HepG2 (cell line): Measurements from ENCODE around the gene CASP12. TPM values are rescaled to one million over a fixed set of nuclear protein-coding genes. Genes with fewer than 3 reads are reported as not detected.

ENCODE experiments used
- ATAC-seq: fragments of 200-7000 bp; cut with Tn5 transposase; 3 replicates; pipeline ENCODE4 v1.9.1; 2020; ENCODE audit warnings: mild to moderate bottlenecking, moderate library complexity
- BruUV-seq: library from RNA; stranded (reverse); fragments of 400-500 nt; replicated peaks from 2 replicates; lab custom pipeline; 2021; lab: Mats Ljungman, UMichigan
- CTCF ChIA-PET: fragments of 300-600 bp; formaldehyde crosslinking; extraction: SDS; loops from one replicate; lab custom pipeline; 2021; ENCODE audit warnings: low total read pairs, inconsistent platforms, low intra/inter-chr PET ratio; lab: Yijun Ruan, JAX
- POLR2A ChIA-PET: fragments of 350-600 bp; sonication (Branson Sonifier 250); formaldehyde crosslinking; loops from one replicate; lab custom pipeline; 2020; ENCODE audit warnings: antibody characterized with exemption, inconsistent platforms; lab: Yijun Ruan, JAX
- DNase-seq: peaks from one replicate; pipeline ENCODE4 v3.0.0-alpha.2; 2015; ENCODE audit warnings: low spot score
- FAIRE-seq: peaks from 3 replicates; lab custom pipeline; 2011; peaks lifted over from hg19 to GRCh38; lab: Jason Lieb, UNC
- H2AFZ ChIP-seq: one replicate; pipeline ENCODE4 v1.6.1; 2011; ENCODE audit warnings: low read length, inconsistent platforms
- H3K27ac ChIP-seq: fragments of 300-600 bp; 3 replicates; pipeline ENCODE4 v1.8.0; 2011; ENCODE audit warnings: mixed run types, mild to moderate bottlenecking, mixed read lengths, low read length, inconsistent platforms; ENCODE audit not compliant: insufficient read depth; ENCODE audit errors: extremely low read length
- H3K27me3 ChIP-seq, 2 experiments: fragments of 200-600 bp in 1 of 2; 2 replicates in 1 of 2; 3 replicates in 1 of 2; pipeline versions ENCODE4 v1.6.0 to v1.8.0; 2011; ENCODE audit warnings: low read length in 2 of 2, mild to moderate bottlenecking in 2 of 2, moderate library complexity in 2 of 2, inconsistent platforms in 1 of 2; ENCODE audit not compliant: insufficient read depth in 2 of 2, control insufficient read depth in 1 of 2
- H3K36me3 ChIP-seq, 2 experiments: fragments of 200-600 bp in 1 of 2; replicated peaks in 1 of 2; 2 replicates in 1 of 2; 3 replicates in 1 of 2; pipeline versions ENCODE4 v1.5.1 to v1.8.0; 2011; ENCODE audit warnings: low read length in 2 of 2, inconsistent platforms in 1 of 2; ENCODE audit not compliant: insufficient read depth in 2 of 2, control insufficient read depth in 1 of 2
- H3K4me1 ChIP-seq: 2 replicates; pipeline ENCODE4 v1.5.1; 2012; ENCODE audit warnings: low read length, inconsistent platforms; ENCODE audit not compliant: insufficient read depth
- H3K4me2 ChIP-seq: 2 replicates; pipeline ENCODE4 v1.6.0; 2011; ENCODE audit warnings: low read depth, low read length, inconsistent platforms
- H3K4me3 ChIP-seq, 3 experiments: fragments of 200-600 bp in 1 of 3; sonication (generic), shearing (Covaris generic) in 1 of 3; replicated peaks in 1 of 3; 2 replicates each; pipeline ENCODE4 v1.5.1; 2011 to 2016; ENCODE audit warnings: low read length in 3 of 3, inconsistent platforms in 2 of 3, low read depth in 2 of 3, mild to moderate bottlenecking in 2 of 3, control low read depth in 1 of 3, mixed read lengths in 1 of 3; ENCODE audit not compliant: insufficient read depth in 1 of 3
- H3K79me2 ChIP-seq: one replicate; pipeline ENCODE4 v1.6.1; 2011; ENCODE audit warnings: low read length, inconsistent platforms; ENCODE audit not compliant: insufficient read depth
- H3K9ac ChIP-seq: 2 replicates; pipeline ENCODE4 v1.6.0; 2011; ENCODE audit warnings: mild to moderate bottlenecking, low read depth, low read length, inconsistent platforms; ENCODE audit not compliant: insufficient read depth
- H3K9me3 ChIP-seq: 2 replicates; pipeline ENCODE4 v1.5.1; 2012; ENCODE audit warnings: mild to moderate bottlenecking, low read length
- H4K20me1 ChIP-seq: 2 replicates; pipeline ENCODE4 v1.6.0; 2011; ENCODE audit warnings: inconsistent platforms, mild to moderate bottlenecking, low read length, moderate library complexity; ENCODE audit not compliant: insufficient read depth
- BCL3 ChIP-seq: sonication (generic); formaldehyde crosslinking; IDR thresholded peaks from 2 replicates; pipeline ENCODE4 v1.5.1; 2020; ENCODE audit warnings: mild to moderate bottlenecking, missing genetic modification reagents, moderate library complexity
- BCLAF1 ChIP-seq: fragments of 450-650 bp; IDR thresholded peaks from 2 replicates; pipeline ENCODE4 v1.6.1; 2017; ENCODE audit warnings: mild to moderate bottlenecking
- CBX1 ChIP-seq: IDR thresholded peaks from one replicate; pipeline ENCODE4 v1.6.1; 2016; ENCODE audit warnings: antibody characterized with exemption, low read depth
- GPBP1L1 ChIP-seq: sonication (generic); formaldehyde crosslinking; IDR thresholded peaks from 2 replicates; pipeline ENCODE4 v1.5.0; 2020; ENCODE audit warnings: mild to moderate bottlenecking, missing genetic modification reagents
- HDAC6 ChIP-seq: fragments of 200-600 bp; sonication (generic); IDR thresholded peaks from 2 replicates; pipeline ENCODE4 v1.7.0; 2017; ENCODE audit warnings: mild to moderate bottlenecking, antibody characterized with exemption, low read length, low read depth
- MYC ChIP-seq: sonication (generic); formaldehyde crosslinking; IDR thresholded peaks from 2 replicates; pipeline ENCODE4 v1.9.0; 2021; ENCODE audit warnings: missing genetic modification reagents, borderline replicate concordance
- NR2F1 ChIP-seq, 2 experiments: fragments of 450-650 bp in 1 of 2; formaldehyde crosslinking in 1 of 2; IDR thresholded peaks; 2 replicates each; pipeline versions ENCODE4 v1.5.0 to v1.6.1; 2016 to 2020; ENCODE audit warnings: mild to moderate bottlenecking in 1 of 2, missing compliant biosample characterization in 1 of 2, missing genetic modification reagents in 1 of 2, moderate library complexity in 1 of 2
- SAFB2 ChIP-seq: sonication (generic); formaldehyde crosslinking; IDR thresholded peaks from 2 replicates; pipeline ENCODE4 v1.5.1; 2020; ENCODE audit warnings: missing genetic modification reagents, low read depth, mild to moderate bottlenecking, borderline replicate concordance
- U2AF1 ChIP-seq: fragments of 200-400 bp; formaldehyde crosslinking; optimal IDR thresholded peaks from 2 replicates; pipeline ENCODE3; 2017; ENCODE audit warnings: mild to moderate bottlenecking, low read depth, low read length
- ZBTB37 ChIP-seq: sonication (generic); formaldehyde crosslinking; IDR thresholded peaks from 2 replicates; pipeline ENCODE4 v1.4.0; 2020; ENCODE audit warnings: mild to moderate bottlenecking, missing genetic modification reagents
- ZNF430 ChIP-seq: sonication (generic); formaldehyde crosslinking; IDR thresholded peaks from 2 replicates; pipeline ENCODE4 v1.9.0; 2021; ENCODE audit warnings: mild to moderate bottlenecking, missing genetic modification reagents
- ZNF496 ChIP-seq: sonication (generic); formaldehyde crosslinking; IDR thresholded peaks from 2 replicates; pipeline ENCODE4 v1.8.1; 2023; ENCODE audit warnings: mild to moderate bottlenecking, moderate library complexity, missing genetic modification reagents; ENCODE audit not compliant: insufficient replicate concordance
- ZNF530 ChIP-seq: sonication (generic); formaldehyde crosslinking; IDR thresholded peaks from 2 replicates; pipeline ENCODE4 v1.5.0; 2020; ENCODE audit warnings: low read depth, mild to moderate bottlenecking, missing genetic modification reagents
- ZNF562 ChIP-seq: sonication (generic); formaldehyde crosslinking; IDR thresholded peaks from 2 replicates; pipeline ENCODE4 v1.8.0; 2022; ENCODE audit warnings: missing genetic modification reagents, borderline replicate concordance
- ZNF614 ChIP-seq: IDR thresholded peaks from 2 replicates; pipeline ENCODE4 v1.6.1; 2018; ENCODE audit warnings: missing biosample characterization, missing genetic modification reagents, inconsistent platforms, borderline replicate concordance
- ZNF747 ChIP-seq: sonication (generic); formaldehyde crosslinking; IDR thresholded peaks from 2 replicates; pipeline ENCODE4 v1.8.1; 2023; ENCODE audit warnings: missing genetic modification reagents, mild to moderate bottlenecking, borderline replicate concordance
- WGBS: methylation state at CpG from one replicate; pipeline ENCODE4 v1.1.6; 2017; ENCODE audit warnings: low lambda C conversion rate; 5-methylcytosine and 5-hydroxymethylcytosine counted together
- in situ Hi-C: cut with HindIII; loops from 2 replicates; pipeline ENCODE4 v1.10.0; 2017; ENCODE audit warnings: low pct_unique_long_range_greater_than_20kb; ENCODE audit not compliant: extremely low pct_ligation_motif_present
- intact Hi-C: fragments of 100-400 bp; cut with micrococcal nuclease; formaldehyde crosslinking; loops from one replicate; pipeline ENCODE4 v1.10.0; 2022; ENCODE audit not compliant: unreplicated experiment
- polyA plus RNA-seq, 8 experiments: library from polyadenylated mRNA; depleted of rRNA in 3 of 8; stranded (reverse) in 7 of 8; unstranded in 1 of 8; fragments of >200 nt; fragmentation: Illumina TruSeq in 4 of 8; extraction: Trizol in 4 of 8; gene quantifications; 2 replicates each; pipeline versions ENCODE4 v1.2.1 to v1.2.3, GENCODE V29; 2011 to 2016; ENCODE audit warnings: low read depth in 4 of 8, missing spikeins in 1 of 8, mixed read lengths in 1 of 8; ENCODE audit not compliant: insufficient read depth in 1 of 8
- total RNA-seq, 5 experiments: library from RNA; depleted of rRNA; stranded (reverse); fragments of >200 nt; fragmentation: Illumina TruSeq; extraction: Trizol; gene quantifications; 2 replicates each; pipeline ENCODE4 v1.2.3, GENCODE V29; 2016; ENCODE audit warnings: low read depth in 1 of 5

The CASP12 gene
- total and polyA plus RNA-seq, 2 of the 13 experiments (the other 11 are each of a cell fraction or from before 2014, with no cell fraction given) = not detected

- H3K9me3 ChIP-seq = no peaks in the 10 kb centered on the region
- FAIRE-seq = no peak
- no peak for DNase-seq
- BruUV-seq = no TSS peak
- H3K9ac ChIP-seq = no peak overlapping the region
- no peaks in the 10 kb centered on the region for H3K27me3 ChIP-seq
- intact Hi-C loops (no loop called here), in situ Hi-C loops (no loop called here)
- POLR2A ChIA-PET = no interaction called here
- H4K20me1 ChIP-seq = no peaks in the 10 kb centered on the region
- no peak overlapping the region for H2AFZ ChIP-seq
- no peak overlapping the region for H3K4me3 ChIP-seq
- ATAC-seq = no peak
- H3K27ac ChIP-seq = no peak overlapping the region
- no peak overlapping the region for H3K4me2 ChIP-seq
- no peaks in the 10 kb centered on the region for H3K36me3 ChIP-seq
- 11% methylated on average over 7 of the region's 7 CpGs for WGBS
- CTCF ChIA-PET = no interaction called here
- H3K79me2 ChIP-seq = no peaks in the 10 kb centered on the region
- no peaks in the 10 kb centered on the region for H3K4me1 ChIP-seq
- TF ChIP-seq GPBP1L1 (CRISPR knock-in tag) (no peak), SAFB2 (CRISPR knock-in tag) (no peak), ZNF614 (CRISPR knock-in tag) (no peak), HDAC6 (no peak), ZNF747 (no peak), CBX1 (no peak), ZBTB37 (CRISPR knock-in tag) (no peak), NR2F1 (CRISPR knock-in tag; IDR thresholded peaks at IDR 0.05) (no peak), U2AF1 (no peak), ZNF562 (CRISPR knock-in tag) (no peak), BCL3 (CRISPR knock-in tag) (no peak), MYC (CRISPR knock-in tag) (no peak), ZNF430 (CRISPR knock-in tag) (no peak), ZNF496 (CRISPR knock-in tag) (no peak), ZNF530 (CRISPR knock-in tag) (no peak), BCLAF1 (no peak)
Measured at GRCh38 chr11:104858882-104859775, 39.1 kb downstream of the CASP12 start.
